H9 (cell line): Measurements from ENCODE around the gene SKOR2. TPM values are rescaled to one million over a fixed set of nuclear protein-coding genes. Genes with fewer than 3 reads are reported as not detected.

Experiments used
- DNase-seq: peaks from one replicate; pipeline ENCODE4 v3.0.0-alpha.2; 2017
- H2AFZ ChIP-seq: one replicate; pipeline ENCODE4 v1.6.1; 2013; ENCODE audit warnings: mild to moderate bottlenecking, low read length, control low read depth, moderate library complexity
- H2AK5ac ChIP-seq: 2 replicates; pipeline ENCODE4 v1.6.1; 2013; ENCODE audit warnings: low read length, control low read depth, mixed read lengths; ENCODE audit not compliant: insufficient read length
- H2BK120ac ChIP-seq: one replicate; pipeline ENCODE4 v1.6.1; 2013; ENCODE audit warnings: low read depth, mild to moderate bottlenecking, low read length, control low read depth, inconsistent platforms; ENCODE audit not compliant: poor library complexity, severe bottlenecking
- H2BK12ac ChIP-seq: 2 replicates; pipeline ENCODE4 v1.6.1; 2013; ENCODE audit warnings: low read length, control low read depth, mixed read lengths, low read depth; ENCODE audit not compliant: insufficient read length
- H2BK15ac ChIP-seq: 2 replicates; pipeline ENCODE4 v1.6.1; 2013; ENCODE audit warnings: low read depth, low read length, control low read depth
- H2BK20ac ChIP-seq: one replicate; pipeline ENCODE4 v1.6.1; 2013; ENCODE audit warnings: low read depth, mild to moderate bottlenecking, low read length, control low read depth, inconsistent platforms; ENCODE audit not compliant: poor library complexity, severe bottlenecking
- H2BK5ac ChIP-seq: 2 replicates; pipeline ENCODE4 v1.6.1; 2013; ENCODE audit warnings: low read length, control low read depth, mixed read lengths; ENCODE audit not compliant: insufficient read length
- H3K14ac ChIP-seq: 2 replicates; pipeline ENCODE4 v1.6.1; 2013; ENCODE audit warnings: low read length, control low read depth; ENCODE audit not compliant: insufficient read depth
- H3K18ac ChIP-seq: 2 replicates; pipeline ENCODE4 v1.6.1; 2013; ENCODE audit warnings: low read depth, mild to moderate bottlenecking, mixed read lengths, low read length, control low read depth; ENCODE audit not compliant: insufficient read length
- H3K23ac ChIP-seq: 2 replicates; pipeline ENCODE4 v1.6.1; 2013; ENCODE audit warnings: low read length, control low read depth, mixed read lengths, low read depth; ENCODE audit not compliant: insufficient read length
- H3K23me2 ChIP-seq: 2 replicates; pipeline ENCODE4 v1.6.1; 2013; ENCODE audit warnings: low read depth, mild to moderate bottlenecking, mixed read lengths, low read length, control low read depth; ENCODE audit not compliant: insufficient read length, poor library complexity, severe bottlenecking
- H3K27ac ChIP-seq: 2 replicates; pipeline ENCODE4 v1.5.1; 2013; ENCODE audit warnings: low read length, control low read depth, mixed read lengths, low read depth; ENCODE audit not compliant: insufficient read length
- H3K27me3 ChIP-seq: 2 replicates; pipeline ENCODE4 v1.6.1; 2013; ENCODE audit warnings: low read length, control low read depth, inconsistent platforms; ENCODE audit not compliant: insufficient read depth
- H3K4ac ChIP-seq: 2 replicates; pipeline ENCODE4 v1.6.1; 2013; ENCODE audit warnings: low read depth, mild to moderate bottlenecking, control low read depth, inconsistent platforms, low read length, moderate library complexity
- H3K4me1 ChIP-seq: 2 replicates; pipeline ENCODE4 v1.6.1; 2013; ENCODE audit warnings: low read length, control low read depth, inconsistent platforms; ENCODE audit not compliant: insufficient read depth
- H3K4me2 ChIP-seq: 2 replicates; pipeline ENCODE4 v1.6.1; 2013; ENCODE audit warnings: low read length, control low read depth, mixed read lengths; ENCODE audit not compliant: insufficient read length, insufficient read depth
- H3K56ac ChIP-seq: 2 replicates; pipeline ENCODE4 v1.6.1; 2013; ENCODE audit warnings: low read depth, mild to moderate bottlenecking, mixed read lengths, low read length, control low read depth; ENCODE audit not compliant: insufficient read length
- H3K79me1 ChIP-seq: 2 replicates; pipeline ENCODE4 v1.6.1; 2013; ENCODE audit warnings: low read depth, mild to moderate bottlenecking, moderate library complexity, low read length, control low read depth, inconsistent platforms; ENCODE audit not compliant: insufficient read depth, poor library complexity, severe bottlenecking
- H3K79me2 ChIP-seq: 2 replicates; pipeline ENCODE4 v1.6.1; 2013; ENCODE audit warnings: low read length, control low read depth, inconsistent platforms; ENCODE audit not compliant: insufficient read depth
- H3K9ac ChIP-seq: 2 replicates; pipeline ENCODE4 v1.6.1; 2013; ENCODE audit warnings: low read length, control low read depth, mixed read lengths; ENCODE audit not compliant: insufficient read length; ENCODE audit errors: extremely low read depth
- H3K9me3 ChIP-seq: one replicate; pipeline ENCODE4 v1.6.1; 2013; ENCODE audit warnings: low read depth, low read length, inconsistent platforms; ENCODE audit not compliant: control insufficient read depth
- H3T11ph ChIP-seq: one replicate; pipeline ENCODE4 v1.6.1; 2013; ENCODE audit warnings: mild to moderate bottlenecking, low read length, control low read depth, inconsistent platforms
- H4K20me1 ChIP-seq: one replicate; pipeline ENCODE4 v1.6.1; 2013; ENCODE audit not compliant: control insufficient read depth, insufficient read length, insufficient read depth
- H4K5ac ChIP-seq: 2 replicates; pipeline ENCODE4 v1.6.1; 2013; ENCODE audit warnings: low read depth, mild to moderate bottlenecking, mixed read lengths, low read length, control low read depth; ENCODE audit not compliant: insufficient read length
- H4K8ac ChIP-seq: replicated peaks from 2 replicates; pipeline ENCODE4 v1.6.1; 2013; ENCODE audit warnings: low read length, control low read depth, mixed read lengths, low read depth; ENCODE audit not compliant: insufficient read length
- H4K91ac ChIP-seq: 2 replicates; pipeline ENCODE4 v1.6.1; 2013; ENCODE audit warnings: low read depth, mild to moderate bottlenecking, moderate library complexity, mixed read lengths, low read length, control low read depth; ENCODE audit not compliant: insufficient read length
- H3K27ac Mint-ChIP-seq, 3 experiments: 2 replicates in 2 of 3; 3 replicates in 1 of 3; pipeline ENCODE4 v1.8.0; 2020 to 2021; ENCODE audit warnings: mixed read lengths in 3 of 3, mild to moderate bottlenecking in 1 of 3, moderate library complexity in 1 of 3
- H3K27me3 Mint-ChIP-seq: 2 replicates; pipeline ENCODE4 v1.8.0; 2021; ENCODE audit warnings: low read depth, mild to moderate bottlenecking, moderate library complexity, mixed read lengths
- H3K36me3 Mint-ChIP-seq, 3 experiments: 2 replicates in 2 of 3; 3 replicates in 1 of 3; pipeline ENCODE4 v1.8.0; 2020 to 2021; ENCODE audit warnings: low read depth in 3 of 3, mixed read lengths in 3 of 3; ENCODE audit not compliant: insufficient read depth in 1 of 3
- H3K4me1 Mint-ChIP-seq, 2 experiments: 2 replicates each; pipeline ENCODE4 v1.8.0; 2020; ENCODE audit warnings: mixed read lengths in 2 of 2
- H3K4me3 Mint-ChIP-seq, 2 experiments: 2 replicates in 1 of 2; 3 replicates in 1 of 2; pipeline ENCODE4 v1.8.0; 2020 to 2021; ENCODE audit warnings: mild to moderate bottlenecking in 2 of 2, mixed read lengths in 2 of 2, moderate library complexity in 1 of 2
- H3K9me3 Mint-ChIP-seq, 2 experiments: 2 replicates in 1 of 2; 3 replicates in 1 of 2; pipeline ENCODE4 v1.8.0; 2020; ENCODE audit warnings: mild to moderate bottlenecking in 2 of 2, mixed read lengths in 2 of 2, moderate library complexity in 1 of 2
- WGBS: extraction: QIAGEN DNeasy Blood & Tissue Kit; methylation state at CpG from one replicate; pipeline ENCODE4 v1.1.7; 2013; ENCODE audit warnings: missing lambda C conversion rate, low lambda C conversion rate, mixed read lengths; ENCODE audit not compliant: insufficient read length; ENCODE audit errors: extremely low coverage; 5-methylcytosine and 5-hydroxymethylcytosine counted together
- total RNA-seq: library from RNA; stranded (reverse); gene quantifications from 2 replicates; pipeline ENCODE4 v1.2.1, GENCODE V29; 2021
- TF ChIP-seq, protein P1 (sequence below): fragments of 200-600 bp; sonication (generic); conservative IDR thresholded peaks from 3 replicates; pipeline ENCODE4 v1.8.0; 2021; ENCODE audit warnings: antibody characterized with exemption, mild to moderate bottlenecking

SKOR2 gene
- total RNA-seq, 1 experiment from 2014 or later, result 0.24 TPM

DNA sequence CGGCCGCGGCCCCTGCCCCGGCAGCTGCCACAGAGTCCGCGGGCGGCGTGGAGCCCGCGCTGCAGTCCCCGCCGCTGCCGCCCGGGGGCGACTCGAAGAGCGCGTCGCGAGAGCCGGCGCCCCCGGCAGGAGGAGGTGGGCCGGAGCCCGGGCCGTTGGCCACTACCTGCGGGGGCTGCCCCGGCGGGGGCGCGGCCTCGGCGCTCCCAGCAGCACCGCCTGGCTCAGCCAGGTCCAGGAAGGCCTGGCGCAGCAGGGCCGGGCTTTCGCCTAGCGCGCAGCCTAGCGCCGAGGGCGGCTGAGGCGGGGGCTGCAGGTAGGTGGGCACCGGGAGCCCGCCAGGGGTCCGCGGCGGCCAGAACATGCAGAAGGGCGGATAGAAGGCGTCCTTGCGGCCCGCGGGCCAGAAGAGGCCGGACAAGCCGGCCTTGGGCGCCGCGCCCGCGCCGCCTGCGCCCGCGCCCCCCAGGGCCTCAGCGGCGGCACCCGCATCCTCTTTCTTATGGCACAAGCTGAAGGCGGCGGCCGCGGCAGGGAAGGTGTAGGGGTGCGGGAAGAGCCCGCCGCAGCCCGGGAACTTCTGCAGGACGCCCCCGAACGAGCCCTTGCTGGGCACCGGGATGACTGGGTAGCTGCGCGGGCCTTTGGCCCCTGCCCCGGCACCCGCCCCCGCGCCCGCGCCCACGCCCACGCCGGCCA is 3.9 kb downstream of the SKOR2 start:
- no peak overlapping the region for H3K18ac ChIP-seq
- H3K9ac ChIP-seq, result no peak overlapping the region
- H2BK15ac ChIP-seq, result no peak overlapping the region
- H4K91ac ChIP-seq, result no peak overlapping the region
- Mint-ChIP-seq H3K36me3 (peaks cover 0 to 4% (median 3%) of the 10 kb centered on the region in 3 experiments; a peak in 2 of 7 replicates), H3K4me3 (no peak overlapping the region), H3K9me3 (peaks cover 9 to 17% of the 10 kb centered on the region in 2 experiments), H3K27ac (no peak overlapping the region), H3K27me3 (peaks cover 77% of the 10 kb centered on the region), H3K4me1 (peaks cover 49 to 68% of the 10 kb centered on the region in 2 experiments)
- H3K23ac ChIP-seq, result no peak overlapping the region
- no peak overlapping the region for H4K5ac ChIP-seq
- H3K79me1 ChIP-seq, result no peaks in the 10 kb centered on the region
- no peaks in the 10 kb centered on the region for H3K79me2 ChIP-seq
- no peak overlapping the region for H3K4me2 ChIP-seq
- H3K56ac ChIP-seq, result no peak overlapping the region
- H2BK5ac ChIP-seq, result no peak overlapping the region
- H2AK5ac ChIP-seq, result no peak overlapping the region
- H2BK20ac ChIP-seq, result no peak overlapping the region
- peak; percentile 75 for DNase-seq
- peaks cover 7% of the 10 kb centered on the region for H4K20me1 ChIP-seq
- WGBS, result no CpG with 5 or more reads among the region's 90 CpGs
- H3K9me3 ChIP-seq, result no peaks in the 10 kb centered on the region
- H4K8ac ChIP-seq, result no peak overlapping the region
- H3K4me1 ChIP-seq, result 0 out of 2 replicates have a peak, but pooled peaks cover 1% of the 10 kb centered on the region
- TF ChIP-seq, protein P1, sequence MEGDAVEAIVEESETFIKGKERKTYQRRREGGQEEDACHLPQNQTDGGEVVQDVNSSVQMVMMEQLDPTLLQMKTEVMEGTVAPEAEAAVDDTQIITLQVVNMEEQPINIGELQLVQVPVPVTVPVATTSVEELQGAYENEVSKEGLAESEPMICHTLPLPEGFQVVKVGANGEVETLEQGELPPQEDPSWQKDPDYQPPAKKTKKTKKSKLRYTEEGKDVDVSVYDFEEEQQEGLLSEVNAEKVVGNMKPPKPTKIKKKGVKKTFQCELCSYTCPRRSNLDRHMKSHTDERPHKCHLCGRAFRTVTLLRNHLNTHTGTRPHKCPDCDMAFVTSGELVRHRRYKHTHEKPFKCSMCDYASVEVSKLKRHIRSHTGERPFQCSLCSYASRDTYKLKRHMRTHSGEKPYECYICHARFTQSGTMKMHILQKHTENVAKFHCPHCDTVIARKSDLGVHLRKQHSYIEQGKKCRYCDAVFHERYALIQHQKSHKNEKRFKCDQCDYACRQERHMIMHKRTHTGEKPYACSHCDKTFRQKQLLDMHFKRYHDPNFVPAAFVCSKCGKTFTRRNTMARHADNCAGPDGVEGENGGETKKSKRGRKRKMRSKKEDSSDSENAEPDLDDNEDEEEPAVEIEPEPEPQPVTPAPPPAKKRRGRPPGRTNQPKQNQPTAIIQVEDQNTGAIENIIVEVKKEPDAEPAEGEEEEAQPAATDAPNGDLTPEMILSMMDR, result peak; percentile 66
- no peak overlapping the region for H2BK120ac ChIP-seq
- H3K14ac ChIP-seq, result no peak overlapping the region
- peaks cover 46% of the 10 kb centered on the region for H3K27me3 ChIP-seq
- H3T11ph ChIP-seq, result no peak overlapping the region
- H3K4ac ChIP-seq, result no peak overlapping the region
- no peak overlapping the region for H2AFZ ChIP-seq
- H3K23me2 ChIP-seq, result peaks cover 13% of the 10 kb centered on the region
- H3K27ac ChIP-seq, result no peak overlapping the region
- no peak overlapping the region for H2BK12ac ChIP-seq
